SH-SY5Y (cell line): ENCODE measurements around the gene KCNJ14.

Experiments used
- GATA2 ChIP-seq: IDR thresholded peaks from 2 replicates; pipeline ENCODE4 v1.6.1; 2011; ENCODE audit warnings: mild to moderate bottlenecking, low read depth, low read length
- GATA3 ChIP-seq: IDR thresholded peaks from 2 replicates; pipeline ENCODE4 v1.6.1; 2011; ENCODE audit warnings: low read depth, mild to moderate bottlenecking, low read length, moderate library complexity

KCNJ14 gene

DNA sequence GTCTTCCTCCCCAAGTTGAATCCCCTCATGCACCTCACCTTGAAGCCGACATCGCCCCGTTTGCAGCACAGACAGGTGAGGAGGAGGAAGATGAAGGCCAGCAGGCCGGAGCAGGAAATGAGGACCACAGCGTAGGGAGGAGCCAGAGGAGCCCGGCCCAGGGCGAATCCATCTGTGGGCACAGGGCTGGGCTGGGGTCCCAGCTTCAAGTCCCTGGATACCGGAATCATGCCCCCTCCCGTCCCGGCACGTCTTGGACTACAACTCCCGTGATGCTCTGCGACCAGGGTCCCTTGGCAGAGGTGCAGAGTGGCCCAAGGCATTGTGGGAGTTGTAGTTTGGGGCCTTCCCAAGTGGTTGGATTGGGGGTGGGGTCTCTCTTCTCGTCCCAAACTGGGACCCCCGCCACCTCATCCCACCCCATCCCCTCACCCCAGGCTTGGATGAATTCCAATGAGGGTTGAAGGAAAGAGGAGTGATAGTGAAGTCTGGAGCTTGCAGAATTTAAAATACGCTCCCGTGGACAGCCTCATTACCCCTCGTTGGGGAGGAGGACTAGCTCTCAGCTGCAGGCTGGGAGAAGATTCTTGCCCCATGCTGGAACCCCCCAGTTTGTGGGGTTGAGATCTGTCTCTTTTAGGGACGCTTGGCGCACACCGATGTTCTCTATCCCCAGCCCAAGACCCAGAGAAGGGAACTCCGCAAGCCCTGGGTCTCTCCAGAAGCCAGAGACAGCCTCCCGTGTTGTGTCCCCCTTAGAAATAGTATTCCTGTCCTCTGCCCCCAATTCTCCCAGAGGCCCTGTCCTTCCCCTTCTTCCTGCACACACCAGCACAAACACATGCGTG is 55.3 kb downstream of the KCNJ14 start:
- TF ChIP-seq GATA3 = no peak
- TF ChIP-seq GATA2 = no peak

DNA sequence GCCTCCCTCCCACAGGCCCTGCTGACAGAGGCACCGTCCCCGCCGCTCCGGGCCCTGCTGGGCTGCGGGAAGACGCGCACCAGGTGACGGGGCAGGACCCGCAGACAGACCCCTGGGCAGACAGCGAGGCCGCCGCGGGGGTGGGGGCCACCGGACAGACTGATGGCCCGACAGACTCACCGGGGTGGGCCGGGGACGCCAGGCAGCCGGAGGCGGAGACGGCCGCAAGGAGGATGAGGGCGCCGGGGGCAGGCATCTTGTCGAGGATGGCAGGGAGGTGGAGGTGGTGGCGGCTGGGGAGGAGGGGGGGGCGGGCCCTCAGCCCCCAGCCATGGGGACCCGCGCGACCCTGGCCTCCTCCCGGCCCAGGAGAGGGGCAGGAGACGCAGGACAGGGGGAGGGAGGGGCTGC is 56.0 kb downstream of the KCNJ14 start:
- no peak for TF ChIP-seq GATA3
- TF ChIP-seq GATA2 = no peak

DNA sequence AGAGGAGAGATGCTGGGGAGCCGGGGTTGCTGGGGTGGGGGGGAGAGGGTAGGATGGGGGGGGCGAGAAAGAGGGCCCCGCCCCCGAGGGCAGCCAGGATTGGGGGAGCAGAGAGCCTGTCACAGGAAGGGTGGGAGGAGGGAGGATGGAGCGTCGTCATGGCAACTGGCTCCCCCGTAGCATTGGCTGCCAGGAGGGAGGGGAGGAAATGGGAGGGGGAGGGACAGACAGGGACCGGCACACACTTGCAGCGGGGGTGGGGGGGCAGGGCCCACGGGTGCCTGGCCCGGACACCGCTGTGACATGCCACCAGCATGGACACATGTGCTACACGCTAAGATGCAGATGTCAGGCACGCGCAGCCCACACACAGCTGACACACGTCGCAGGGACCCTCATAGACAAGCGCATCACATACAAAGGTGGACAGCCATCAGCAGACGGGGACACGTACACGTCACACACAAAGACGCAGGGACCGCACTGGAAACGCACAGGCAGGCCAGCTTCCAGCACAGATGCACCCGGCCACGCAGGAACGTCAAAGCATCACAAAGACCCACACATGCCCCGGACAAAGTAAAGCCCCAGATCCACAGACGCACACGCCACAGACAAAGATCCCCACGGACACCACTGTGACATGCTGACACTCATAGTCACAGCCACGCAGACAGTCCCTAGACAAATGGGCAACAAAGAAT is 56.6 kb downstream of the KCNJ14 start, which contains the start of gene LMTK3:
TSS of gene LMTK3 (minus strand) at position 36 of the 704 bp plus-strand sequence. CDS start 259 bp downstream, outside the sequence.
- no peak for TF ChIP-seq GATA3
- TF ChIP-seq GATA2 = no peak

DNA sequence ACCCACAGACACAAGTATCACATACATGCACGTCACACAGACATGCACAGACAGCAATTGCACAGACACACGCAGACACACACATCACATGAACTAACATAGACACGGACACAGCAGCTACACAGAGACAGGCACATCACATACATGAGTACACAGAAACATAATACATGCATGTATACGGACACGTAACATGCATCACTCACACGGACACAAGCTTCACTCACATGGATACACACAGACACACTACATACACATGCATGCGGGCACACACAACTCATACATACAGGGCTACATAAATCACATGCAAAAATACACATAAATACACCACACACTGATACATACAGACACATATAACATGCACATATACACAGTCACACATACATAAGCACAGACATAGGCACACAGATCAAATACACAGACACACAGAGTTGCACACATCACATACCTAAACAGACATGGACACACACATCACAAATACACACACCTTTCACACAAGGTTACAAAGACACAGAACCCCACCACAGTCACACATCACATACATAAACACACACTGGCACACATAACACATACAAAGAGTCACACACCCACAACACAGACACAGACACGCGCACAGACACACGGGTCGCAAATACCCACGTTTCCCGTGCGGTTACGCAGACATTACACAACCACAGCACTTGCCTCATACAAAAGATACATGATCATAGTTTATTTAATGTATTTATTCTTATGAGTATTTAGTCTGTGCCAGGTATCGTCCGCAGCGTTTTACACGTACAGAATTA is 57.3 kb downstream of the KCNJ14 start:
- TF ChIP-seq GATA2 (no peak), GATA3 (no peak)

DNA sequence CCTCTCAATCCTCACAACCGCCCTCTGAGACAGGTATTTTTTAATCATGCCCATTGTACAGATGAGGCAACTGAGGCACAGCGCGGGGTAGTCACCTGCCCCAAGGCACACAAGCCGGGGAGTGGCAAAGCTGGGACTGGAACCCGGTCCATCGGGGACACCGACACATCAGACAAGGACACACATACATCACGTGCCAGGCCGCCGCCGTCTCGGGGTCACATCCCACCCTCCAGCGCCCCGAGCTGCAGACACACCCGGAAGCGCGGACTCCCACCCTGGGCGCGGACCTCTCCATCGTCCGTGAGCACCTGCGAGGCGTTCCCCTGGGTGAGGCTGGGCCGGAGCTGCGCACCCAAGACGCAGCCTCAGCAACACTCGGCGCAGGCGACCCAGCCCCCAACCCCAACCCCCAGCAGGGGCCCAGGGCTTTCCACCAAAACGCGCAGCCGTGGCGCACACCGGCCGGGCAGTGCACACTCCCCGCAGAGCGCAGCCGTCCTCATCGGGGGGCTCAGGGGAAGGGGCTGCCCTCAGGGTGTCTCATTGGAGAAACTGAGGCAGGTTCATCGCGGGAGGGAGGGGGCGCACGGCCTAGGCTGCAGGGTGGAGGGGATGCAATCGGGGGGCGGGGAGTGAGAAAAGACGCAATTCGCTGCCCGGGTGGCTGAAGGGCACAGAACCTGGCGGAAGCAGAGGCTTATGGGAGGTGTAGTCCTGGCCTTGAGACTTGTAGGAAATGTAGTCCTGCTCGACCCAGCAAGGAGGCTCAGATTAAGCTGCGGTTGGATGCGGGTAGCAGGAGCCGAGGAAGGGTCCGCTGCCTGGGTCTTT is 58.1 kb downstream of the KCNJ14 start:
- no peak for TF ChIP-seq GATA2
- no peak for TF ChIP-seq GATA3

DNA sequence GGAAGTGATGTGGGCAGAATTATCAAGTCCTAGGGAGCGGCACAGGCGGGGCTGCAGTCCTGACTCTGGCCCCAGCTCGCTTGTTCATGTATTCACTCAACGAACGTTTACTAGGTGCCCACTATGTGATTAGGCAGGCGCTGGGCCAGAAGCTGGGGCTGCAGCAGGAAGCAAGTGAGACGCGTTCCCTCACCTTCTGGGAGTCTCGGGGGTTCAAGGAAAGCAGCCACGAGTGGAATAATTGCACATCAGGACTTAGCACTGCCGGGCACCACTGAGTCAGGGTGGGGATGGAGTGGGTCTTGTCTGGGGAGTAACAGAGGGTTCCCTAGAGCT is 58.7 kb downstream of the KCNJ14 start:
- TF ChIP-seq GATA3 (no peak), GATA2 (no peak)

DNA sequence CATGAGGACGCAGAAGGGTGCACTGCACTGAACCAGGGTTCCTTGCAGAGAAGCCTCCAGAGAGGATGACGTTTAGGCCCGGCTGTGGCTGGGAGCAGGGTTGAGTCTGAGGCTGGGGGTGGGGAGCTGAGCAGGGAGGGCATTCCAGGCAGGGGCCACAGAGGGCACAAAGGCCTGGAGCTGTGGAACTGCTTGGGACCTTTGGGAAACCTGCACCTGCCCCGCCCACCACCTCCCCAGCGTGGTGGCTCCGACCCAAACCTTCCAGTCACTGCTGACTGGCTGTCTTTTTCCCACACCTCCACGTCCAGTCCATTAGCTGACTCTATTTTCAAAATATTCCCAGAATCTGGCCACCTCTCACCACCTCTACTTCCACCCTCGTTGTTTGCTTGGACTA is 61.2 kb downstream of the KCNJ14 start:
- TF ChIP-seq GATA3 = no peak
- TF ChIP-seq GATA2 = no peak
